Measurements from ENCODE around the gene FOXL2. TPM values are rescaled to one million over a fixed set of nuclear protein-coding genes. Genes with fewer than 3 reads are reported as not detected.

The FOXL2 gene
- total RNA-seq, 1 experiment from 2014 or later: 12.7 TPM

DNA sequence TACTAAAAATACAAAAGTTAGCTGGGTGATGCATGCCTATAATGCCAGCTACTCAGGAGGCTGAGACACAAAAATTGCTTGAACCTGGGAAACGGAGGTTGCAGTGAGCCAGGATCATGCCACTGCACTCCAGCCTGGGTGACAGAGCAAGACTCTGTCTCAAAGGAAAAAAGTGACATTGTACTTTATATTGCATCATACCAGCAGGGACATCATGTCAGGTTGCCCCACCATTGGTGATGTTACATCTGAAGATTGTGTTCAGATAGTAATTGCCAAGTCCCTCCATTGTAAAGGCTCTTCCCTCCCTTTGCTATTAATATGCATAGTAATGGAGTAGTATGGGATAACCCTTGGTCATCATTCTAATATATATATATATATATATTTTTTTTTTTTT is 44.8 kb downstream of the FOXL2 start:
- in situ Hi-C loops (cut with HindIII; ENCODE audit: low pct_unique_long_range_greater_than_20kb, low sequenced_read_pairs): no loop called here

DNA sequence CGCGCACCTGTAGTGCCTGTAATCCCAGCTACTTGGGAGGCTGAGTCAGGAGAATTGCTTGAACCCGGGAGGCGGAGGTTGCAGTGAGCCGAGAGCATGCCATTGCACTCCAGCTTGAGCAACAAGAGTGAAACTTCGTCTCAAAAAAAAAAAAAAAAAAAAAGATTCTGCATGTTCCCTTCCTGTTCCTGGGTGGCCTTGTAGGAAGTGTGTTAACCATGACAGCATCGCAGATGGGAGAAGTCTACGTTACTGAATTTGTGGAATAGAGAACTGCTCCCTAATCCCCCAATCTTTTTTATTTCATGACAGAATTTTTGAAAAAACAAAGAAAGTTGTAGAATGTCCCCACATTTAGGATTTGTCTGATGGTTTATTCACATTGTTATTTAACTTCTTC is 45.4 kb downstream of the FOXL2 start:
- intact Hi-C loops (cut with micrococcal nuclease; ENCODE audit: unreplicated experiment) (no loop called here), in situ Hi-C loops (cut with HindIII; ENCODE audit: low pct_unique_long_range_greater_than_20kb, low sequenced_read_pairs) (no loop called here)
- Histone ChIP-seq H3K36me3 (ENCODE audit: control insufficient read depth, insufficient read depth, low read length) (no peaks in the 10 kb centered on the region), H3K9me3 (ENCODE audit: control insufficient read depth, insufficient read depth, low read depth, low read length) (no peaks in the 10 kb centered on the region), H3K4me3 (ENCODE audit: low read depth in 2 of 2, low read length in 2 of 2) (no peak overlapping the region), H3K27ac (ENCODE audit: low read length) (no peak overlapping the region), H3K27me3 (ENCODE audit: control insufficient read depth, insufficient read depth, low read length) (no peaks in the 10 kb centered on the region), H3K4me1 (ENCODE audit: control insufficient read depth, insufficient read depth, low read length) (no peaks in the 10 kb centered on the region)
- ChIA-PET POLR2A (interaction anchor here (0.5 to 0.7 kb wide), 2 partner anchors 21 to 294 kb away, joined by 5 to 6 read pairs; no protein-coding TSS in a partner anchor), CTCF (no interaction called here)
- ATAC-seq (no peak), DNase-seq (ENCODE audit: low read depth, low spot score) (no peak)
- no peak for TF ChIP-seq POLR2AphosphoS5 (IDR thresholded peaks at IDR 0.05; ENCODE audit: low read depth, low read length)
- no peak for TF ChIP-seq TCF7L2 (IDR thresholded peaks at IDR 0.05; ENCODE audit: low read depth, low read length)
- TF ChIP-seq, protein P1, sequence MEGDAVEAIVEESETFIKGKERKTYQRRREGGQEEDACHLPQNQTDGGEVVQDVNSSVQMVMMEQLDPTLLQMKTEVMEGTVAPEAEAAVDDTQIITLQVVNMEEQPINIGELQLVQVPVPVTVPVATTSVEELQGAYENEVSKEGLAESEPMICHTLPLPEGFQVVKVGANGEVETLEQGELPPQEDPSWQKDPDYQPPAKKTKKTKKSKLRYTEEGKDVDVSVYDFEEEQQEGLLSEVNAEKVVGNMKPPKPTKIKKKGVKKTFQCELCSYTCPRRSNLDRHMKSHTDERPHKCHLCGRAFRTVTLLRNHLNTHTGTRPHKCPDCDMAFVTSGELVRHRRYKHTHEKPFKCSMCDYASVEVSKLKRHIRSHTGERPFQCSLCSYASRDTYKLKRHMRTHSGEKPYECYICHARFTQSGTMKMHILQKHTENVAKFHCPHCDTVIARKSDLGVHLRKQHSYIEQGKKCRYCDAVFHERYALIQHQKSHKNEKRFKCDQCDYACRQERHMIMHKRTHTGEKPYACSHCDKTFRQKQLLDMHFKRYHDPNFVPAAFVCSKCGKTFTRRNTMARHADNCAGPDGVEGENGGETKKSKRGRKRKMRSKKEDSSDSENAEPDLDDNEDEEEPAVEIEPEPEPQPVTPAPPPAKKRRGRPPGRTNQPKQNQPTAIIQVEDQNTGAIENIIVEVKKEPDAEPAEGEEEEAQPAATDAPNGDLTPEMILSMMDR (IDR thresholded peaks at IDR 0.05): no peak
- TF ChIP-seq, protein P2, sequence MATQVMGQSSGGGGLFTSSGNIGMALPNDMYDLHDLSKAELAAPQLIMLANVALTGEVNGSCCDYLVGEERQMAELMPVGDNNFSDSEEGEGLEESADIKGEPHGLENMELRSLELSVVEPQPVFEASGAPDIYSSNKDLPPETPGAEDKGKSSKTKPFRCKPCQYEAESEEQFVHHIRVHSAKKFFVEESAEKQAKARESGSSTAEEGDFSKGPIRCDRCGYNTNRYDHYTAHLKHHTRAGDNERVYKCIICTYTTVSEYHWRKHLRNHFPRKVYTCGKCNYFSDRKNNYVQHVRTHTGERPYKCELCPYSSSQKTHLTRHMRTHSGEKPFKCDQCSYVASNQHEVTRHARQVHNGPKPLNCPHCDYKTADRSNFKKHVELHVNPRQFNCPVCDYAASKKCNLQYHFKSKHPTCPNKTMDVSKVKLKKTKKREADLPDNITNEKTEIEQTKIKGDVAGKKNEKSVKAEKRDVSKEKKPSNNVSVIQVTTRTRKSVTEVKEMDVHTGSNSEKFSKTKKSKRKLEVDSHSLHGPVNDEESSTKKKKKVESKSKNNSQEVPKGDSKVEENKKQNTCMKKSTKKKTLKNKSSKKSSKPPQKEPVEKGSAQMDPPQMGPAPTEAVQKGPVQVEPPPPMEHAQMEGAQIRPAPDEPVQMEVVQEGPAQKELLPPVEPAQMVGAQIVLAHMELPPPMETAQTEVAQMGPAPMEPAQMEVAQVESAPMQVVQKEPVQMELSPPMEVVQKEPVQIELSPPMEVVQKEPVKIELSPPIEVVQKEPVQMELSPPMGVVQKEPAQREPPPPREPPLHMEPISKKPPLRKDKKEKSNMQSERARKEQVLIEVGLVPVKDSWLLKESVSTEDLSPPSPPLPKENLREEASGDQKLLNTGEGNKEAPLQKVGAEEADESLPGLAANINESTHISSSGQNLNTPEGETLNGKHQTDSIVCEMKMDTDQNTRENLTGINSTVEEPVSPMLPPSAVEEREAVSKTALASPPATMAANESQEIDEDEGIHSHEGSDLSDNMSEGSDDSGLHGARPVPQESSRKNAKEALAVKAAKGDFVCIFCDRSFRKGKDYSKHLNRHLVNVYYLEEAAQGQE (IDR thresholded peaks at IDR 0.05; ENCODE audit: insufficient read depth in 1 of 2, low read depth in 2 of 2, low read length in 1 of 2): no peak
- no peak for TF ChIP-seq SIN3A (IDR thresholded peaks at IDR 0.05; ENCODE audit: borderline replicate concordance, insufficient read depth, low read depth, low read length)
- no TSS peak for BruUV-seq (replicated peaks)

More for the DNA sequence above, 44.8 kb downstream of the FOXL2 start:
- Histone ChIP-seq H3K36me3 (ENCODE audit: control insufficient read depth, insufficient read depth, low read length) (no peaks in the 10 kb centered on the region), H3K4me1 (ENCODE audit: control insufficient read depth, insufficient read depth, low read length) (no peaks in the 10 kb centered on the region), H3K27me3 (ENCODE audit: control insufficient read depth, insufficient read depth, low read length) (no peaks in the 10 kb centered on the region), H3K27ac (ENCODE audit: low read length) (no peak overlapping the region), H3K4me3 (ENCODE audit: low read depth in 2 of 2, low read length in 2 of 2) (no peak overlapping the region), H3K9me3 (ENCODE audit: control insufficient read depth, insufficient read depth, low read depth, low read length) (no peaks in the 10 kb centered on the region)
- intact Hi-C loops (cut with micrococcal nuclease; ENCODE audit: unreplicated experiment): no loop called here
- ChIA-PET POLR2A (interaction anchor here (0.7 kb wide), 1 partner anchor 22 kb away, joined by 6 read pairs; no protein-coding TSS in a partner anchor), CTCF (no interaction called here)
- ATAC-seq (no peak), DNase-seq (ENCODE audit: low read depth, low spot score) (no peak)
- no TSS peak for BruUV-seq (replicated peaks)
- TF ChIP-seq, protein P1 (IDR thresholded peaks at IDR 0.05): no peak
- no peak for TF ChIP-seq TCF7L2 (IDR thresholded peaks at IDR 0.05; ENCODE audit: low read depth, low read length)

Measured in Panc1 (cell line).